GM23248 (cell line): Measurements from ENCODE around the gene PAX1.

ENCODE experiments used
- EZH2 ChIP-seq: fragments of 200-600 bp; sonication (generic); IDR thresholded peaks from 2 replicates; pipeline ENCODE4 v1.6.1; 2018; ENCODE audit warnings: antibody characterized with exemption, mild to moderate bottlenecking; ENCODE audit not compliant: insufficient read depth, poor library complexity, severe bottlenecking
- EZH2phosphoT487 ChIP-seq: fragments of 200-600 bp; sonication (generic); IDR thresholded peaks from 2 replicates; pipeline ENCODE4 v1.6.1; 2018; ENCODE audit warnings: antibody characterized with exemption, moderate library complexity, mild to moderate bottlenecking, low read depth; ENCODE audit not compliant: insufficient read depth

GRCh38 chr20:21739161-21739560, 33.7 kb downstream of the PAX1 start:
- TF ChIP-seq EZH2phosphoT487 (no peak), EZH2 (no peak)
